Gastroesophageal sphincter (tissue), 4 donors: ENCODE data around the gene IL4. TPM values are rescaled to one million over a fixed set of nuclear protein-coding genes. Genes with fewer than 3 reads are reported as not detected.

Experiments
- ATAC-seq: fragments of 150-250 bp; one replicate; pipeline ENCODE4 v1.9.1; 2016; ENCODE audit warnings: mild to moderate bottlenecking, moderate library complexity
- H3K27ac ChIP-seq, 4 donors: fragments of 200-600 bp; sonication (generic) in 3 of 4; 1 replicate in 3 of 4; 2 replicates in 1 of 4; pipeline ENCODE4 v1.5.1; 2016 to 2019
- H3K27me3 ChIP-seq: fragments of 200-600 bp; sonication (generic); one replicate; pipeline ENCODE4 v1.5.1; 2019
- H3K36me3 ChIP-seq, 2 donors: fragments of 200-600 bp; sonication (generic); one replicate each; pipeline ENCODE4 v1.5.1; 2019; ENCODE audit warnings: control low read depth in 1 of 2
- H3K4me1 ChIP-seq, 3 donors: fragments of 200-600 bp; sonication (generic); 1 replicate in 2 of 3; 2 replicates in 1 of 3; pipeline ENCODE4 v1.5.1; 2016 to 2019; ENCODE audit warnings: control low read depth in 2 of 3
- H3K4me3 ChIP-seq, 2 donors: fragments of 200-600 bp; sonication (generic); one replicate each; pipeline ENCODE4 v1.5.1; 2019; ENCODE audit warnings: mild to moderate bottlenecking in 1 of 2, moderate library complexity in 1 of 2
- H3K9me3 ChIP-seq, 3 donors: fragments of 200-600 bp; sonication (generic); one replicate each; pipeline ENCODE4 v1.5.1; 2017 to 2019; ENCODE audit warnings: control low read depth in 2 of 3
- CTCF ChIP-seq, 4 experiments: fragments of 200-600 bp in 2 of 4; fragments of 450-650 bp in 2 of 4; sonication (generic) in 1 of 4; IDR thresholded peaks; one replicate each; pipeline ENCODE4 v1.5.1; 2017 to 2019; ENCODE audit warnings: antibody characterized with exemption in 4 of 4, mild to moderate bottlenecking in 2 of 4, moderate library complexity in 2 of 4
- EP300 ChIP-seq: sonication (generic); formaldehyde crosslinking; IDR thresholded peaks from one replicate; pipeline ENCODE4 v1.6.1; 2017; ENCODE audit warnings: antibody characterized with exemption, mild to moderate bottlenecking
- POLR2A ChIP-seq, 2 donors: fragments of 450-650 bp; IDR thresholded peaks; one replicate each; pipeline ENCODE4 v1.6.1; 2017; ENCODE audit warnings: antibody characterized with exemption in 2 of 2, mild to moderate bottlenecking in 2 of 2, moderate library complexity in 1 of 2
- POLR2AphosphoS5 ChIP-seq: sonication (generic); formaldehyde crosslinking; IDR thresholded peaks from one replicate; pipeline ENCODE4 v1.6.1; 2017; ENCODE audit warnings: antibody characterized with exemption
- WGBS, 2 donors: methylation state at CpG; one replicate each; pipeline ENCODE4 v1.1.5; 2018; ENCODE audit warnings: low coverage in 1 of 2; 5-methylcytosine and 5-hydroxymethylcytosine counted together
- total RNA-seq, 4 donors: library from RNA; depleted of rRNA; stranded (reverse); fragments of >200 nt; gene quantifications; one replicate each; pipeline ENCODE4 v1.1.0, GENCODE V29; 2016

IL4 gene
- total RNA-seq, 4 donors from 2014 or later = not detected

- H3K36me3 ChIP-seq = no peaks in the 10 kb centered on the region
- no peak overlapping the region for H3K4me3 ChIP-seq
- no peak for ATAC-seq
- no peaks in the 10 kb centered on the region for H3K4me1 ChIP-seq
- 73 to 87% methylated on average over 3 to 13 of the region's 16 CpGs for WGBS, 2 donors
- no peak overlapping the region for H3K27ac ChIP-seq
- no peaks in the 10 kb centered on the region for H3K27me3 ChIP-seq
- H3K9me3 ChIP-seq = no peaks in the 10 kb centered on the region
- TF ChIP-seq EP300 (no peak), POLR2A (IDR thresholded peaks at IDR 0.05) (no peak), CTCF (IDR thresholded peaks at IDR 0.05) (no peak), POLR2AphosphoS5 (no peak)
Observed at GRCh38 chr5:132666310-132667123, 7.3 kb upstream of the IL4 start.

GRCh38 chr5:132667309-132667708 lies 6.5 kb upstream of the IL4 start:
- Histone ChIP-seq H3K4me3 (no peak overlapping the region), H3K36me3 (no peaks in the 10 kb centered on the region), H3K27me3 (no peaks in the 10 kb centered on the region), H3K27ac (no peak overlapping the region), H3K4me1 (no peaks in the 10 kb centered on the region), H3K9me3 (no peaks in the 10 kb centered on the region)
- ATAC-seq = no peak
- 92 to 93% methylated on average over 4 to 8 of the region's 10 CpGs for WGBS, 2 donors
- TF ChIP-seq POLR2A (IDR thresholded peaks at IDR 0.05) (no peak), EP300 (no peak), POLR2AphosphoS5 (no peak), CTCF (IDR thresholded peaks at IDR 0.05) (no peak)

GRCh38 chr5:132667761-132668705 lies 5.8 kb upstream of the IL4 start:
- 40 to 67% methylated on average over 1 to 3 of the region's 22 CpGs for WGBS, 2 donors

GRCh38 chr5:132668706-132669454 lies 4.9 kb upstream of the IL4 start:
- ATAC-seq = no peak
- Histone ChIP-seq H3K27ac (no peak overlapping the region), H3K4me3 (no peak overlapping the region), H3K27me3 (no peaks in the 10 kb centered on the region), H3K36me3 (no peaks in the 10 kb centered on the region), H3K9me3 (no peaks in the 10 kb centered on the region), H3K4me1 (no peaks in the 10 kb centered on the region)
- WGBS, 2 donors = 74 to 80% methylated on average over 2 to 6 of the region's 14 CpGs
- TF ChIP-seq CTCF (IDR thresholded peaks at IDR 0.05) (no peak), POLR2AphosphoS5 (no peak), POLR2A (IDR thresholded peaks at IDR 0.05) (no peak), EP300 (no peak)

More at GRCh38 chr5:132667761-132668705, 5.8 kb upstream of the IL4 start:
- Histone ChIP-seq H3K27me3 (no peaks in the 10 kb centered on the region), H3K36me3 (no peaks in the 10 kb centered on the region), H3K9me3 (no peaks in the 10 kb centered on the region), H3K4me3 (no peak overlapping the region), H3K27ac (no peak overlapping the region), H3K4me1 (no peaks in the 10 kb centered on the region)
- TF ChIP-seq POLR2A (IDR thresholded peaks at IDR 0.05) (no peak), EP300 (no peak), POLR2AphosphoS5 (no peak)
- ATAC-seq = no peak

- peaks cover 0 to 4% (median 0%) of the 10 kb centered on the region in 3 donors for H3K4me1 ChIP-seq
- H3K36me3 ChIP-seq = no peaks in the 10 kb centered on the region
- H3K9me3 ChIP-seq = no peaks in the 10 kb centered on the region
- H3K27ac ChIP-seq = no peak overlapping the region
- no peak for ATAC-seq
- TF ChIP-seq EP300 = no peak
- no peak for TF ChIP-seq CTCF (IDR thresholded peaks at IDR 0.05)
- TF ChIP-seq POLR2AphosphoS5 = no peak
- TF ChIP-seq POLR2A (IDR thresholded peaks at IDR 0.05) = no peak
- no peaks in the 10 kb centered on the region for H3K27me3 ChIP-seq
- 50 to 70% methylated on average over 2 of the region's 7 CpGs for WGBS, 2 donors
- no peak overlapping the region for H3K4me3 ChIP-seq
Observed at GRCh38 chr5:132669455-132669820, 4.4 kb upstream of the IL4 start.
